ENCODE results near the gene SLCO1C1. TPM values are rescaled to one million over a fixed set of nuclear protein-coding genes. Genes with fewer than 3 reads are reported as not detected.

Gene SLCO1C1
- total RNA-seq (ENCODE audit: unreplicated experiment), result 0.26 TPM
- long read RNA-seq, result 0 reads

GRCh38 chr12:20695232-20695631 is at the start of gene SLCO1C1:
TSS of gene SLCO1C1 (plus strand) at chr12:20695332. CDS start at chr12:20699577, 4,245 bp downstream.
- Mint-ChIP-seq H3K27ac (ENCODE audit: unreplicated experiment) (no peak within 1 kb of the TSS), H3K4me3 (ENCODE audit: unreplicated experiment) (no peak within 1 kb of the TSS), H3K27me3 (ENCODE audit: unreplicated experiment) (no peaks in the 10 kb centered on the region), H3K9me3 (ENCODE audit: unreplicated experiment) (no peaks in the 10 kb centered on the region), H3K36me3 (ENCODE audit: low read depth, unreplicated experiment) (no peaks in the 10 kb centered on the region), H3K4me1 (ENCODE audit: unreplicated experiment) (peaks cover 12% of the 10 kb centered on the region)
- DNase-seq (ENCODE audit: low spot score), result no peak
- no peak for TF ChIP-seq CTCF (IDR thresholded peaks at IDR 0.05; ENCODE audit: unreplicated experiment)

GRCh38 chr12:20646239-20646827 is 48.8 kb upstream of the SLCO1C1 start:
- DNase-seq (ENCODE audit: low spot score), result no peak
- H3K27ac Mint-ChIP-seq (ENCODE audit: unreplicated experiment), result no peak overlapping the region
- no peaks in the 10 kb centered on the region for H3K36me3 Mint-ChIP-seq (ENCODE audit: low read depth, unreplicated experiment)
- H3K4me3 Mint-ChIP-seq (ENCODE audit: unreplicated experiment), result no peak overlapping the region
- no peaks in the 10 kb centered on the region for H3K9me3 Mint-ChIP-seq (ENCODE audit: unreplicated experiment)
- H3K4me1 Mint-ChIP-seq (ENCODE audit: unreplicated experiment), result no peaks in the 10 kb centered on the region
- peak; percentile 55 for TF ChIP-seq CTCF (IDR thresholded peaks at IDR 0.05; ENCODE audit: unreplicated experiment)
- no peaks in the 10 kb centered on the region for H3K27me3 Mint-ChIP-seq (ENCODE audit: unreplicated experiment)

GRCh38 chr12:20653871-20654270 is 41.3 kb upstream of the SLCO1C1 start:
- Mint-ChIP-seq H3K4me1 (ENCODE audit: unreplicated experiment) (no peaks in the 10 kb centered on the region), H3K36me3 (ENCODE audit: low read depth, unreplicated experiment) (no peaks in the 10 kb centered on the region), H3K9me3 (ENCODE audit: unreplicated experiment) (no peaks in the 10 kb centered on the region), H3K27ac (ENCODE audit: unreplicated experiment) (no peak overlapping the region), H3K4me3 (ENCODE audit: unreplicated experiment) (no peak overlapping the region), H3K27me3 (ENCODE audit: unreplicated experiment) (peaks cover 3% of the 10 kb centered on the region)
- DNase-seq (ENCODE audit: low spot score), result no peak
- TF ChIP-seq CTCF (IDR thresholded peaks at IDR 0.05; ENCODE audit: unreplicated experiment), result no peak

- Mint-ChIP-seq H3K4me3 (ENCODE audit: unreplicated experiment) (no peak overlapping the region), H3K27ac (ENCODE audit: unreplicated experiment) (no peak overlapping the region), H3K36me3 (ENCODE audit: low read depth, unreplicated experiment) (peaks cover 9% of the 10 kb centered on the region)
Measured at GRCh38 chr12:20656600-20656999, 38.5 kb upstream of the SLCO1C1 start.

More at GRCh38 chr12:20656600-20656999, 38.5 kb upstream of the SLCO1C1 start:
- Mint-ChIP-seq H3K27me3 (ENCODE audit: unreplicated experiment) (peaks cover 3% of the 10 kb centered on the region), H3K9me3 (ENCODE audit: unreplicated experiment) (peaks cover 6% of the 10 kb centered on the region), H3K4me1 (ENCODE audit: unreplicated experiment) (no peaks in the 10 kb centered on the region)
- no peak for TF ChIP-seq CTCF (IDR thresholded peaks at IDR 0.05; ENCODE audit: unreplicated experiment)
- DNase-seq (ENCODE audit: low spot score), result no peak
